HEK293 (cell line): Measurements from ENCODE around the gene KIF13A.
"Not testable (repeated sequence)": the region's sequence is repeated elsewhere in the genome, so short reads cannot be mapped to it uniquely, and the experiment has no call there.

ENCODE experiments used
- CTCF ChIA-PET: fragments of 350-600 bp; formaldehyde crosslinking; extraction: SDS; loops from one replicate; lab custom pipeline; 2021; ENCODE audit warnings: antibody characterized with exemption; lab: Yijun Ruan, JAX
- POLR2A ChIA-PET: fragments of 300-600 bp; formaldehyde crosslinking; extraction: SDS; loops from one replicate; lab custom pipeline; 2020; ENCODE audit warnings: antibody characterized with exemption, inconsistent platforms; lab: Yijun Ruan, JAX
- H3K27ac ChIP-seq: fragments of 200-500 bp; sonication (Bioruptor generic); 2 replicates; pipeline ENCODE4 v1.5.1; 2014; ENCODE audit warnings: low read depth, low read length, control low read depth, inconsistent platforms; ENCODE audit errors: extremely low read depth
- H3K36me3 ChIP-seq, 2 experiments: fragments of 200-500 bp in 1 of 2; sonication (Bioruptor generic) in 1 of 2; 1 replicate in 1 of 2; 2 replicates in 1 of 2; pipeline ENCODE4 v1.5.1; 2014 to 2017; ENCODE audit warnings: inconsistent platforms in 2 of 2, low read length in 2 of 2; ENCODE audit not compliant: control insufficient read depth in 2 of 2, insufficient read depth in 1 of 2
- H3K4me1 ChIP-seq: fragments of 200-500 bp; sonication (Bioruptor generic); 2 replicates; pipeline ENCODE4 v1.5.1; 2014; ENCODE audit warnings: mild to moderate bottlenecking, low read length, inconsistent platforms; ENCODE audit not compliant: control insufficient read depth, insufficient read depth
- H3K4me3 ChIP-seq: 2 replicates; pipeline ENCODE4 v1.5.1; 2011; ENCODE audit warnings: low read depth, mild to moderate bottlenecking, control low read depth, low read length, moderate library complexity
- H3K9me3 ChIP-seq: fragments of 200-500 bp; sonication (Bioruptor generic); 2 replicates; pipeline ENCODE4 v1.5.1; 2014; ENCODE audit warnings: low read depth, low read length, inconsistent platforms; ENCODE audit not compliant: control insufficient read depth, insufficient read depth
- BCL11B ChIP-seq: fragments of 450-650 bp; formaldehyde crosslinking; IDR thresholded peaks from 2 replicates; pipeline ENCODE4 v1.5.1; 2016; ENCODE audit warnings: low read depth, missing biosample characterization, missing genetic modification characterization
- GLIS2 ChIP-seq: fragments of 450-650 bp; formaldehyde crosslinking; IDR thresholded peaks from 2 replicates; pipeline ENCODE4 v1.5.1; 2016; ENCODE audit warnings: missing biosample characterization, missing genetic modification characterization
- KLF1 ChIP-seq: fragments of 450-650 bp; formaldehyde crosslinking; IDR thresholded peaks from 2 replicates; pipeline ENCODE4 v1.5.1; 2016; ENCODE audit warnings: missing biosample characterization, missing genetic modification characterization
- RBAK ChIP-seq: fragments of 450-650 bp; formaldehyde crosslinking; IDR thresholded peaks from 2 replicates; pipeline ENCODE4 v1.5.1; 2016; ENCODE audit warnings: missing biosample characterization, missing genetic modification characterization
- SETDB1 ChIP-seq: IDR thresholded peaks from one replicate; pipeline ENCODE4 v1.6.1; 2017; ENCODE audit warnings: mild to moderate bottlenecking, low read length, moderate library complexity, mixed read lengths; ENCODE audit not compliant: insufficient read length
- TRIM28 ChIP-seq: IDR thresholded peaks from 2 replicates; pipeline ENCODE4 v1.6.1; 2011; ENCODE audit warnings: low read length, control low read depth, borderline replicate concordance
- YY1 ChIP-seq: fragments of 450-650 bp; formaldehyde crosslinking; IDR thresholded peaks from 2 replicates; pipeline ENCODE4 v1.5.1; 2018; ENCODE audit warnings: missing biosample characterization, missing genetic modification characterization
- ZFP41 ChIP-seq: fragments of 450-650 bp; formaldehyde crosslinking; IDR thresholded peaks from 2 replicates; pipeline ENCODE4 v1.5.1; 2016; ENCODE audit warnings: missing biosample characterization, missing genetic modification characterization, borderline replicate concordance
- ZNF140 ChIP-seq: fragments of 450-650 bp; formaldehyde crosslinking; IDR thresholded peaks from 2 replicates; pipeline ENCODE4 v1.5.1; 2016; ENCODE audit warnings: missing biosample characterization, missing genetic modification characterization
- ZNF19 ChIP-seq: fragments of 450-650 bp; formaldehyde crosslinking; IDR thresholded peaks from 2 replicates; pipeline ENCODE4; 2016; ENCODE audit warnings: missing biosample characterization, missing genetic modification characterization, low read depth
- ZNF335 ChIP-seq: fragments of 450-650 bp; formaldehyde crosslinking; conservative IDR thresholded peaks from 2 replicates; pipeline ENCODE4 v1.5.1; 2016; ENCODE audit warnings: missing biosample characterization, missing genetic modification characterization
- ZNF426 ChIP-seq: fragments of 450-650 bp; formaldehyde crosslinking; IDR thresholded peaks from 2 replicates; pipeline ENCODE4 v1.5.1; 2017; ENCODE audit warnings: missing biosample characterization, missing genetic modification characterization, mild to moderate bottlenecking, inconsistent platforms, moderate library complexity
- ZNF621 ChIP-seq: fragments of 450-650 bp; formaldehyde crosslinking; IDR thresholded peaks from 2 replicates; pipeline ENCODE4 v1.5.1; 2017; ENCODE audit warnings: missing biosample characterization, missing genetic modification characterization
- ZNF626 ChIP-seq: fragments of 450-650 bp; sonication (Bioruptor Pico); formaldehyde crosslinking; IDR thresholded peaks from 2 replicates; pipeline ENCODE4 v1.5.1; 2018; ENCODE audit warnings: missing biosample characterization, missing genetic modification characterization, inconsistent platforms
- ZNF660 ChIP-seq: fragments of 450-650 bp; IDR thresholded peaks from 2 replicates; pipeline ENCODE4 v1.5.1; 2018; ENCODE audit warnings: missing biosample characterization, mild to moderate bottlenecking, missing genetic modification characterization
- ZNF776 ChIP-seq: fragments of 450-650 bp; formaldehyde crosslinking; IDR thresholded peaks from 2 replicates; pipeline ENCODE4 v1.5.0; 2017; ENCODE audit warnings: missing biosample characterization, missing genetic modification characterization, borderline replicate concordance
- ZNF791 ChIP-seq: fragments of 450-650 bp; formaldehyde crosslinking; IDR thresholded peaks from 2 replicates; pipeline ENCODE4 v1.5.1; 2016; ENCODE audit warnings: missing biosample characterization, missing genetic modification characterization
- TF ChIP-seq, protein P1 (sequence below): fragments of 450-650 bp; formaldehyde crosslinking; IDR thresholded peaks from 2 replicates; pipeline ENCODE4 v1.5.1; 2016; ENCODE audit warnings: missing biosample characterization, missing genetic modification characterization
- TF ChIP-seq, protein P2 (sequence below): fragments of 450-650 bp; formaldehyde crosslinking; IDR thresholded peaks from 2 replicates; pipeline ENCODE4 v1.5.0; 2017; ENCODE audit warnings: missing biosample characterization, missing genetic modification characterization, borderline replicate concordance
- TF ChIP-seq, protein P3 (sequence below): fragments of 450-650 bp; formaldehyde crosslinking; IDR thresholded peaks from 2 replicates; pipeline ENCODE4 v1.5.1; 2016; ENCODE audit warnings: missing biosample characterization, missing genetic modification characterization

KIF13A gene

DNA sequence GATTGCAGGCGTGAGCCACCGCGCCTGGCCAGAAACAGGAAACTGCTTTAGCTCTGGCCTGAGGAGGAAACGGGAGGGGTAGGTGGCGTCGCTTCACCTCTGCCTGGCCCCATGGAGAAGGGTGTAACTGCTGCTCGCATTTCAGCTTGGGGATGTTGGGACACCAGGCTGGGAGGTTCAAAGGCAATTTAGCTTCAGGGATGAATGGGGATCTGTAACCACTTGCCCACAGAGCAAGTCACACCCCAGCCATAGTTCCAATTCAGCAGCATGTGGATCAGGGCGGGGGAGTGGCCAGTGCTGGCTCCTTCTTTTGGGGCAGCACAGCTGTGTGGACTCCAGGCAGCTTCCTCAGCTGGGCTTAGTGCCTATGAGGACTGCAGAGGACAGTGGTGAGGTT, 245.9 kb downstream of the KIF13A start:
- Histone ChIP-seq H3K4me3 (no peak overlapping the region), H3K36me3 (no peaks in the 10 kb centered on the region), H3K9me3 (no peaks in the 10 kb centered on the region), H3K4me1 (no peaks in the 10 kb centered on the region), H3K27ac (no peak overlapping the region)
- CTCF ChIA-PET, result interaction anchor here (0.6 kb wide), 1 partner anchor 272 kb away, joined by 3 read pairs; no protein-coding TSS in a partner anchor
- TF ChIP-seq ZNF19 (tag by site-specific recombination), result no peak
- TF ChIP-seq KLF1, result peak; percentile 78
- TF ChIP-seq, protein P1, sequence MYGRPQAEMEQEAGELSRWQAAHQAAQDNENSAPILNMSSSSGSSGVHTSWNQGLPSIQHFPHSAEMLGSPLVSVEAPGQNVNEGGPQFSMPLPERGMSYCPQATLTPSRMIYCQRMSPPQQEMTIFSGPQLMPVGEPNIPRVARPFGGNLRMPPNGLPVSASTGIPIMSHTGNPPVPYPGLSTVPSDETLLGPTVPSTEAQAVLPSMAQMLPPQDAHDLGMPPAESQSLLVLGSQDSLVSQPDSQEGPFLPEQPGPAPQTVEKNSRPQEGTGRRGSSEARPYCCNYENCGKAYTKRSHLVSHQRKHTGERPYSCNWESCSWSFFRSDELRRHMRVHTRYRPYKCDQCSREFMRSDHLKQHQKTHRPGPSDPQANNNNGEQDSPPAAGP (tag by site-specific recombination), result peak; percentile 30; the same call in 1 of the 2 replicates
- POLR2A ChIA-PET, result interaction anchor here (1.0 kb wide), 1 partner anchor 34 kb away, joined by 3 read pairs; the partner anchor contains the start of gene NUP153

DNA sequence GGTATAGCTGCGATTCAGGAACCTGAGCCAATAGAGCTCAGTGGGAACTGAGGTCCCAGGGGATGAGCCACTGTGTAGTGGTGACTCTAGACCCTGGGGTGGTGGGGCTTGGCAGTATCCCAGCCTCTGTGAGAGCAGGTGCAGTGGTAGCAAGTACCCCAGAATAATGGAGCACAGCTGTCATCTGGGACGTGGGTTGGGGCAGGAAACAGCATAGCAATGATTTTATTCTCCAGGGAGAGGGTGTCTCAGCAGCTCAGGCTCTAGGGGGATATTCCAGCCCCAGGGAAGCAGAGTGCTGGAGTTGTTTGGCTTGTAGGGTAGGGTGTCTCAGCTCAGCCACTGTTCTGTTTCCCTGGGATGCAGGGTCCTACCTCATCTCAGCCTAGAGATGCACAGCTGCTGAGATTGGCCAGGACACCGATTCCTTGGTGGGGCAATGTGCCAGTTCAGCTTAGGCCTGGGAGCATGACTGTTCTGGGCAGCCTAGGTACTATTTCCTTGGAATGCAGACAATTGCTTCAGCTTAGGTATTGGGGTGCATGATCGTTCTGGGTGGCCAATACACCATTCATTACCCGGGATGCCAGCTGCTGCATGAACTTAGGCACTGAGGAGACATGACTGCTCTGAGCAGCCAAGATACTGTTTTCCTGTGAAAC, 246.7 kb downstream of the KIF13A start:
- ChIA-PET POLR2A (interaction anchor here (0.5 to 1.0 kb wide), 3 partner anchors 34 to 37 kb away, joined by 3 to 4 read pairs (median 3); partner anchors contain the start of gene NUP153), CTCF (interaction anchor here (0.7 kb wide), 1 partner anchor 13 kb away, joined by 4 read pairs; no protein-coding TSS in a partner anchor)
- no peaks in the 10 kb centered on the region for H3K9me3 ChIP-seq
- no peaks in the 10 kb centered on the region for H3K4me1 ChIP-seq
- no peak overlapping the region for H3K27ac ChIP-seq
- H3K4me3 ChIP-seq, result no peak overlapping the region
- TF ChIP-seq RBAK (tag by site-specific recombination), result no peak
- no peak for TF ChIP-seq BCL11B (tag by site-specific recombination)
- TF ChIP-seq, protein P2, sequence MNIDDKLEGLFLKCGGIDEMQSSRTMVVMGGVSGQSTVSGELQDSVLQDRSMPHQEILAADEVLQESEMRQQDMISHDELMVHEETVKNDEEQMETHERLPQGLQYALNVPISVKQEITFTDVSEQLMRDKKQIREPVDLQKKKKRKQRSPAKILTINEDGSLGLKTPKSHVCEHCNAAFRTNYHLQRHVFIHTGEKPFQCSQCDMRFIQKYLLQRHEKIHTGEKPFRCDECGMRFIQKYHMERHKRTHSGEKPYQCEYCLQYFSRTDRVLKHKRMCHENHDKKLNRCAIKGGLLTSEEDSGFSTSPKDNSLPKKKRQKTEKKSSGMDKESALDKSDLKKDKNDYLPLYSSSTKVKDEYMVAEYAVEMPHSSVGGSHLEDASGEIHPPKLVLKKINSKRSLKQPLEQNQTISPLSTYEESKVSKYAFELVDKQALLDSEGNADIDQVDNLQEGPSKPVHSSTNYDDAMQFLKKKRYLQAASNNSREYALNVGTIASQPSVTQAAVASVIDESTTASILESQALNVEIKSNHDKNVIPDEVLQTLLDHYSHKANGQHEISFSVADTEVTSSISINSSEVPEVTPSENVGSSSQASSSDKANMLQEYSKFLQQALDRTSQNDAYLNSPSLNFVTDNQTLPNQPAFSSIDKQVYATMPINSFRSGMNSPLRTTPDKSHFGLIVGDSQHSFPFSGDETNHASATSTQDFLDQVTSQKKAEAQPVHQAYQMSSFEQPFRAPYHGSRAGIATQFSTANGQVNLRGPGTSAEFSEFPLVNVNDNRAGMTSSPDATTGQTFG (tag by site-specific recombination), result no peak
- no peak for TF ChIP-seq ZNF426 (tag by site-specific recombination)
- TF ChIP-seq ZNF621 (tag by site-specific recombination), result no peak
- no peak for TF ChIP-seq ZNF140
- TF ChIP-seq ZNF660 (tag by site-specific recombination), result no peak
- no peak for TF ChIP-seq ZNF335
- no peaks in the 10 kb centered on the region for H3K36me3 ChIP-seq

DNA sequence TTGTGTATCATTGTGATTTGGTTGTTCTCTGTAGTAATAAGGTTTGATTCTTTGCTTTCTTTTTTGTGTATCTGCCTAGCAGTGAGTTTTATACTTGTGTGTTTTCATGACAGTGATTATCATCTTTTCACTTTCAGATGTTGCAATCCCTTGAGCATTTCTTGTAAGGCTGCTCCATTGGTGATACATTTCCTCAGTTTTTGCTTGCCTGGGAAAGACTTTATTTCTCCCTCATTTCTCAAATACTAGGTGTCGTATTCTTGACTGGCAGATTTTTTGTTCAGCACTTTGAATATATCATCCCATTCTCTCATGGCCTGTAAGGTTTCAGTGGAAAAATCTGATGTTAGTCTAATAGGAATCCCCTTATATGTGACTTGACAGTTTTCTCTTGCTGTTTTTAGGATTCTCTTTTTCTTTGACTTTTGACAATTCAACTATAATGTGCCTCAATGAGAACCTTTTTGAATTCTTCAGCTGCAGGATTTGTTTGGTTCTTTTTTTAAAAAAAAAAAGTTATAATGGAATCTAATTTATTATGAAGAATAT, 249.7 kb downstream of the KIF13A start:
- CTCF ChIA-PET, result interaction anchor here (0.6 kb wide), 1 partner anchor 79 kb away, joined by 3 read pairs; no protein-coding TSS in a partner anchor
- POLR2A ChIA-PET, result no interaction called here
- Histone ChIP-seq H3K4me3 (no peak overlapping the region), H3K27ac (no peak overlapping the region)
- no peak for TF ChIP-seq YY1 (tag by site-specific recombination)
- peak; percentile 98 for TF ChIP-seq ZNF791 (tag by site-specific recombination)
- TF ChIP-seq TRIM28, result 0 out of 2 replicates have a peak, but pooled peaks have one; percentile 45
- TF ChIP-seq ZFP41 (tag by site-specific recombination), result no peak
- TF ChIP-seq, protein P3, sequence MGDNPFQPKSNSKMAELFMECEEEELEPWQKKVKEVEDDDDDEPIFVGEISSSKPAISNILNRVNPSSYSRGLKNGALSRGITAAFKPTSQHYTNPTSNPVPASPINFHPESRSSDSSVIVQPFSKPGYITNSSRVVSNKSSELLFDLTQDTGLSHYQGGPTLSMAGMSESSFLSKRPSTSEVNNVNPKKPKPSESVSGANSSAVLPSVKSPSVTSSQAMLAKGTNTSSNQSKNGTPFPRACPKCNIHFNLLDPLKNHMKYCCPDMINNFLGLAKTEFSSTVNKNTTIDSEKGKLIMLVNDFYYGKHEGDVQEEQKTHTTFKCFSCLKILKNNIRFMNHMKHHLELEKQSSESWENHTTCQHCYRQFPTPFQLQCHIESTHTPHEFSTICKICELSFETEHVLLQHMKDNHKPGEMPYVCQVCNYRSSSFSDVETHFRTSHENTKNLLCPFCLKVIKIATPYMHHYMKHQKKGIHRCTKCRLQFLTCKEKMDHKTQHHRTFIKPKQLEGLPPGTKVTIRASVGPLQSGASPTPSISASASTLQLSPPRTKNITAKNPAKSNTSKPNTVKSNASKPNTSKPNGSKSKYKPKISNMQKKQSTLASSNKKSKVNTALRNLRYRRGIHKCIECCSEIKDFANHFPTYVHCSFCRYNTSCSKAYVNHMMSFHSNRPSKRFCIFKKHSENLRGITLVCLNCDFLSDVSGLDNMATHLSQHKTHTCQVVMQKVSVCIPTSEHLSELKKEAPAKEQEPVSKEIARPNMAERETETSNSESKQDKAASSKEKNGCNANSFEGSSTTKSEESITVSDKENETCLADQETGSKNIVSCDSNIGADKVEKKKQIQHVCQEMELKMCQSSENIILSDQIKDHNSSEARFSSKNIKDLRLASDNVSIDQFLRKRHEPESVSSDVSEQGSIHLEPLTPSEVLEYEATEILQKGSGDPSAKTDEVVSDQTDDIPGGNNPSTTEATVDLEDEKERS (tag by site-specific recombination), result 0 out of 2 replicates have a peak, but pooled peaks have one; percentile 33
- TF ChIP-seq ZNF19 (tag by site-specific recombination), result no peak
- no peak for TF ChIP-seq ZNF140
- no peak for TF ChIP-seq GLIS2 (tag by site-specific recombination)
- TF ChIP-seq ZNF626, result peak; percentile 59; the same call in 1 of the 2 replicates
- TF ChIP-seq SETDB1, result peak; percentile 95
- TF ChIP-seq ZNF776 (tag by site-specific recombination), result no peak
- TF ChIP-seq, all 188 proteins: peak for 5
- no peaks in the 10 kb centered on the region for H3K9me3 ChIP-seq
- H3K36me3 ChIP-seq, result no peaks in the 10 kb centered on the region
- H3K4me1 ChIP-seq, result no peaks in the 10 kb centered on the region

DNA sequence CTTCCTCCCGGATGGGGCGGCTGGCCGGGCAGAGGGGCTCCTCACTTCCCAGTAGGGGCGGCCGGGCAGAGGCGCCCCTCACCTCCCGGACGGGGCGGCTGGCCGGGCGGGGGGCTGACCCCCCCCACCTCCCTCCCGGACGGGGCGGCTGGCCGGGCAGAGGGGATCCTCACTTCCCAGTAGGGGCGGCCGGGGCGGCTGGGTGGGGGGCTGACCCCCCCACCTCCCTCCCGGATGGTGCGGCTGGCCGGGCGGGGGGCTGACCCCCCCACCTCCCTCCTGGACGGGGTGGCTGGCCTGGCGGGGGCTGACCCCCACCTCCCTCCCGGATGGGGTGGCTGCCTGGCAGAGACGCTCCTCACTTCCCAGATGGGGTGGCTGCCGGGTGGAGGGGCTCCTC, 252.1 kb downstream of the KIF13A start:
- H3K36me3 ChIP-seq, H3K27ac ChIP-seq, H3K4me3 ChIP-seq, H3K4me1 ChIP-seq, POLR2A ChIA-PET, H3K9me3 ChIP-seq, CTCF ChIA-PET: not testable (repeated sequence)
